IMR-90 (cell line): Measurements from ENCODE around the gene C19orf47. TPM values are rescaled to one million over a fixed set of nuclear protein-coding genes. Genes with fewer than 3 reads are reported as not detected.

Experiments
- ATAC-seq: fragments of 200-7000 bp; cut with Tn5 transposase; 2 replicates; pipeline ENCODE4 v1.9.1; 2020; ENCODE audit warnings: low read depth, mild to moderate bottlenecking, moderate library complexity
- BruUV-seq: library from RNA; stranded (reverse); fragments of 400-500 nt; replicated peaks from 2 replicates; lab custom pipeline; 2021; lab: Mats Ljungman, UMichigan
- CTCF ChIA-PET: fragments of 300-600 bp; formaldehyde crosslinking; extraction: SDS; loops from one replicate; lab custom pipeline; 2021; ENCODE audit warnings: antibody characterized with exemption; lab: Yijun Ruan, JAX
- POLR2A ChIA-PET: fragments of 300-600 bp; sonication (Branson Sonifier 250); formaldehyde crosslinking; loops from one replicate; lab custom pipeline; 2022; ENCODE audit warnings: antibody characterized with exemption; ENCODE audit not compliant: unreplicated experiment; lab: Charles Lee
- DNase-seq: peaks from one replicate; pipeline ENCODE4 v3.0.0; 2013
- H2AFZ ChIP-seq: replicated peaks from 2 replicates; pipeline ENCODE3; 2013; ENCODE audit warnings: low read length, mild to moderate bottlenecking; ENCODE audit not compliant: poor library complexity
- H2AK5ac ChIP-seq: 2 replicates; pipeline ENCODE4 v1.6.1; 2013; ENCODE audit warnings: low read depth, low read length, inconsistent platforms
- H2AK9ac ChIP-seq: replicated peaks from 2 replicates; pipeline ENCODE3; 2013; ENCODE audit warnings: mild to moderate bottlenecking, low read depth, low read length, moderate library complexity; ENCODE audit not compliant: poor library complexity
- H2BK120ac ChIP-seq: 2 replicates; pipeline ENCODE4 v1.6.1; 2013; ENCODE audit warnings: low read depth, low read length, inconsistent platforms
- H2BK15ac ChIP-seq: 3 replicates; pipeline ENCODE4 v1.6.1; 2013; ENCODE audit warnings: low read depth, low read length, inconsistent platforms
- H2BK20ac ChIP-seq: 2 replicates; pipeline ENCODE4 v1.6.1; 2013; ENCODE audit warnings: low read depth, mild to moderate bottlenecking, inconsistent platforms, low read length, moderate library complexity
- H2BK5ac ChIP-seq: 2 replicates; pipeline ENCODE4 v1.6.1; 2013; ENCODE audit warnings: mild to moderate bottlenecking, low read depth, low read length, inconsistent platforms; ENCODE audit not compliant: poor library complexity, severe bottlenecking
- H3K14ac ChIP-seq: replicated peaks from 2 replicates; pipeline ENCODE4 v1.6.1; 2013; ENCODE audit warnings: low read depth, low read length, inconsistent platforms
- H3K18ac ChIP-seq: 2 replicates; pipeline ENCODE4 v1.6.1; 2013; ENCODE audit warnings: low read depth, low read length, control low read depth
- H3K23ac ChIP-seq: 2 replicates; pipeline ENCODE4 v1.6.1; 2013; ENCODE audit warnings: low read depth, low read length, inconsistent platforms
- H3K27ac ChIP-seq: 2 replicates; pipeline ENCODE4 v1.5.1; 2013; ENCODE audit warnings: mild to moderate bottlenecking, control low read depth, low read length; ENCODE audit not compliant: insufficient read depth
- H3K27me3 ChIP-seq: 2 replicates; pipeline ENCODE4 v1.6.1; 2013; ENCODE audit warnings: low read length; ENCODE audit not compliant: control insufficient read depth, insufficient read depth
- H3K36me3 ChIP-seq: 2 replicates; pipeline ENCODE4 v1.6.1; 2013; ENCODE audit warnings: low read length, mixed read lengths; ENCODE audit not compliant: control insufficient read depth, insufficient read depth
- H3K4ac ChIP-seq: 2 replicates; pipeline ENCODE4 v1.6.1; 2013; ENCODE audit warnings: low read depth, low read length, inconsistent platforms
- H3K4me1 ChIP-seq: 2 replicates; pipeline ENCODE4 v1.6.1; 2013; ENCODE audit warnings: low read length, mixed read lengths; ENCODE audit not compliant: control insufficient read depth, insufficient read depth
- H3K4me2 ChIP-seq: 2 replicates; pipeline ENCODE4 v1.6.1; 2013; ENCODE audit warnings: low read depth, mild to moderate bottlenecking, control low read depth, low read length, moderate library complexity
- H3K4me3 ChIP-seq: 2 replicates; pipeline ENCODE4 v1.5.1; 2013; ENCODE audit warnings: low read depth, mild to moderate bottlenecking, control low read depth, low read length, moderate library complexity; ENCODE audit not compliant: insufficient read depth
- H3K56ac ChIP-seq: 2 replicates; pipeline ENCODE4 v1.6.1; 2013; ENCODE audit warnings: low read length, inconsistent platforms; ENCODE audit not compliant: insufficient read depth; ENCODE audit errors: extremely low read depth
- H3K79me1 ChIP-seq, 2 experiments: 2 replicates each; pipeline ENCODE4 v1.6.1; 2013; ENCODE audit warnings: low read length in 2 of 2, inconsistent platforms in 1 of 2, low read depth in 1 of 2
- H3K9ac ChIP-seq: 2 replicates; pipeline ENCODE4 v1.6.1; 2013; ENCODE audit warnings: low read depth, low read length, control low read depth
- H3K9me1 ChIP-seq: 2 replicates; pipeline ENCODE4 v1.6.1; 2013; ENCODE audit warnings: low read length, inconsistent platforms; ENCODE audit not compliant: insufficient read depth
- H3K9me3 ChIP-seq: 2 replicates; pipeline ENCODE4 v1.6.1; 2013; ENCODE audit warnings: low read length; ENCODE audit not compliant: control insufficient read depth, insufficient read depth
- H4K20me1 ChIP-seq: 2 replicates; pipeline ENCODE4 v1.6.1; 2013; ENCODE audit warnings: low read length, inconsistent platforms; ENCODE audit not compliant: insufficient read depth
- H4K5ac ChIP-seq: 2 replicates; pipeline ENCODE4 v1.6.1; 2013; ENCODE audit warnings: mild to moderate bottlenecking, low read depth, low read length, control low read depth
- H4K8ac ChIP-seq, 2 experiments: 2 replicates each; pipeline ENCODE4 v1.6.1; 2013; ENCODE audit warnings: low read depth in 2 of 2, low read length in 2 of 2, control low read depth in 1 of 2, inconsistent platforms in 1 of 2
- H4K91ac ChIP-seq: 2 replicates; pipeline ENCODE4 v1.6.1; 2013; ENCODE audit warnings: low read depth, low read length, inconsistent platforms; ENCODE audit not compliant: insufficient read depth
- CHD1 ChIP-seq: IDR thresholded peaks from 2 replicates; pipeline ENCODE4 v1.6.1; 2012; ENCODE audit warnings: low read depth, low read length, improper control_type of control experiment
- CTCF ChIP-seq: conservative IDR thresholded peaks from 2 replicates; pipeline ENCODE4 v1.5.1; 2012; ENCODE audit warnings: mild to moderate bottlenecking, low read depth, low read length, improper control_type of control experiment
- FOS ChIP-seq: fragments of 150-350 bp; IDR thresholded peaks from 2 replicates; pipeline ENCODE4 v1.6.1; 2016; ENCODE audit warnings: low read depth, low read length
- MXI1 ChIP-seq: IDR thresholded peaks from 2 replicates; pipeline ENCODE4 v1.6.1; 2012; ENCODE audit warnings: low read depth, mild to moderate bottlenecking, low read length, moderate library complexity, borderline replicate concordance
- RCOR1 ChIP-seq: IDR thresholded peaks from 2 replicates; pipeline ENCODE4 v1.6.1; 2012; ENCODE audit warnings: mild to moderate bottlenecking, low read length, improper control_type of control experiment; ENCODE audit not compliant: insufficient replicate concordance
- WGBS, 2 experiments: methylation state at CpG; one replicate each; pipeline versions ENCODE4 v1.1.5 to v1.1.7; 2013; ENCODE audit warnings: missing lambda C conversion rate in 2 of 2; ENCODE audit not compliant: insufficient read length in 1 of 2; ENCODE audit errors: extremely low coverage in 2 of 2; 5-methylcytosine and 5-hydroxymethylcytosine counted together
- dilution Hi-C: fragments of 300-500 bp; cut with HindIII; formaldehyde crosslinking; loops from one replicate; pipeline ENCODE4 v1.14.3; 2018; ENCODE audit warnings: low sequenced_read_pairs; ENCODE audit not compliant: unreplicated experiment
- in situ Hi-C: fragments of 300-500 bp; cut with MboI; formaldehyde crosslinking; loops from 3 replicates; pipeline ENCODE4 v1.14.3; 2019; ENCODE audit warnings: low sequenced_read_pairs, inconsistent platforms, mixed read lengths
- intact Hi-C: fragments of 100-400 bp; cut with micrococcal nuclease; formaldehyde crosslinking; loops from 2 replicates; pipeline ENCODE4 v1.10.0; 2022
- polyA plus RNA-seq, 3 experiments: library from polyadenylated mRNA; depleted of rRNA; stranded (reverse); fragments of >200 nt; gene quantifications; 2 replicates each; pipeline ENCODE4 v1.2.3, GENCODE V29; 2012; ENCODE audit warnings: low replicate concordance in 1 of 3
- total RNA-seq: library from RNA; depleted of rRNA; stranded (reverse); fragments of >200 nt; gene quantifications from 2 replicates; pipeline ENCODE4 v1.2.3, GENCODE V29; 2012

Gene C19orf47
- total and polyA plus RNA-seq, 2 of the 4 experiments (the other 2 are of a cell fraction): 3.6 to 16.3 TPM

GRCh38 chr19:40394816-40395210 is 46.6 kb upstream of the C19orf47 start:
- H3K56ac ChIP-seq: no peak overlapping the region
- no peak overlapping the region for H4K8ac ChIP-seq
- no peaks in the 10 kb centered on the region for H3K4me1 ChIP-seq
- no peak overlapping the region for H3K4ac ChIP-seq
- H2AFZ ChIP-seq: no peak overlapping the region
- no peaks in the 10 kb centered on the region for H3K36me3 ChIP-seq
- no peak overlapping the region for H3K9ac ChIP-seq
- no peak overlapping the region for H4K91ac ChIP-seq
- H3K23ac ChIP-seq: no peak overlapping the region
- dilution Hi-C loops: no loop called here
- 73% methylated on average over 10 of the region's 13 CpGs; no CpG with 5 or more reads in 1 of the 2 experiments for WGBS, 2 experiments
- H3K18ac ChIP-seq: no peak overlapping the region
- DNase-seq (no peak), ATAC-seq (no peak)
- POLR2A ChIA-PET: no interaction called here
- no peak overlapping the region for H3K4me3 ChIP-seq
- no peak overlapping the region for H2AK5ac ChIP-seq
- in situ Hi-C loops: no loop called here
- TF ChIP-seq CTCF (no peak), MXI1 (no peak), CHD1 (no peak), RCOR1 (no peak), FOS (no peak)
- peak overlapping the region; percentile 55 for H2AK9ac ChIP-seq
- no peak overlapping the region for H2BK15ac ChIP-seq
- H4K20me1 ChIP-seq: no peaks in the 10 kb centered on the region
- no peak overlapping the region for H2BK120ac ChIP-seq
- no peaks in the 10 kb centered on the region for H3K9me3 ChIP-seq
- H3K14ac ChIP-seq: no peak overlapping the region
- no peak overlapping the region for H2BK20ac ChIP-seq
- intact Hi-C loops: no loop called here
- H3K4me2 ChIP-seq: no peak overlapping the region
- no TSS peak for BruUV-seq
- H4K5ac ChIP-seq: no peak overlapping the region
- CTCF ChIA-PET: no interaction called here
- 0 out of 4 replicates have a peak, but pooled peaks cover 0 to 3% of the 10 kb centered on the region in 2 experiments for H3K79me1 ChIP-seq
- no peaks in the 10 kb centered on the region for H3K9me1 ChIP-seq
- no peak overlapping the region for H3K27ac ChIP-seq
- no peaks in the 10 kb centered on the region for H3K27me3 ChIP-seq
- H2BK5ac ChIP-seq: no peak overlapping the region
